ENCODE measurements around the gene DIAPH1.

Gene DIAPH1

GRCh38 chr5:141494761-141495452 lies 123.9 kb downstream of the DIAPH1 start:
- no peak for DNase-seq

GRCh38 chr5:141493500-141494422 lies 125.0 kb downstream of the DIAPH1 start:
- DNase-seq: no peak

GRCh38 chr5:141492168-141492885 lies 126.5 kb downstream of the DIAPH1 start:
- no peak for DNase-seq

- DNase-seq: no peak
Measured at GRCh38 chr5:141491323-141492167, 127.3 kb downstream of the DIAPH1 start.

DNA sequence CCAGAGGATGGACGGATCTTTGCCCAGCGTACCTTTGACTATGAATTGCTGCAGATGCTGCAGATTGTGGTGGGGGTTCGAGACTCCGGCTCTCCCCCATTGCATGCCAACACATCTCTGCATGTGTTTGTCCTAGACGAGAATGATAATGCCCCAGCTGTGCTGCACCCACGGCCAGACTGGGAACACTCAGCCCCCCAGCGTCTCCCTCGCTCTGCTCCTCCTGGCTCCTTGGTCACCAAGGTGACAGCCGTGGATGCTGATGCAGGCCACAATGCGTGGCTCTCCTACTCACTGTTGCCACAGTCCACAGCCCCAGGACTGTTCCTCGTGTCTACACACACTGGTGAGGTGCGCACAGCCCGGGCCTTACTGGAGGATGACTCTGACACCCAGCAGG lies 128.0 kb downstream of the DIAPH1 start:
- DNase-seq: no peak

DNA sequence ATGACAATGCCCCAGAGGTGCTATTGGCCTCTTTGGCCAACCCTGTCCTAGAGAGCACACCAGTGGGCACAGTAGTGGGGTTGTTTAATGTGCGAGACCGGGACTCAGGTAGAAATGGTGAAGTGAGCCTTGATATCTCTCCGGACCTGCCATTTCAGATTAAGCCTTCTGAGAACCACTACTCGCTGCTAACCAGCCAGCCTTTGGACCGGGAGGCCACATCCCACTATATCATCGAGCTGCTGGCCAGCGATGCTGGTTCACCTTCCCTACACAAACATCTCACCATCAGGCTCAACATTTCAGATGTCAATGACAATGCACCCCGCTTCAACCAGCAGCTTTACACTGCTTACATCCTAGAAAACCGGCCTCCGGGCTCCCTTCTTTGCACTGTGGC lies 128.5 kb downstream of the DIAPH1 start:
- no peak for DNase-seq

DNA sequence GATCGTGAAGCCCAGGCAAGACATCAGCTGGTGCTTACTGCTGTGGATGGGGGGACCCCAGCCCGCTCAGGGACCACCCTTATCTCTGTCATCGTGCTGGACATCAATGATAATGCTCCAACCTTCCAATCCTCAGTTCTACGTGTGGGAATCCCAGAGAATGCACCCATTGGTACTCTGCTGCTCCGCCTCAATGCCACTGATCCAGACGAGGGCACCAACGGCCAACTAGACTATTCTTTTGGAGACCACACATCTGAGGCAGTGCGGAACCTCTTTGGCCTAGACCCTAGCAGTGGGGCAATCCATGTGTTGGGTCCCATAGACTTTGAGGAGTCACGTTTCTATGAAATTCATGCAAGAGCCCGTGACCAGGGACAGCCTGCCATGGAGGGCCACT lies 129.0 kb downstream of the DIAPH1 start:
- DNase-seq: no peak

GRCh38 chr5:141488591-141489561 lies 129.9 kb downstream of the DIAPH1 start, which contains the start of gene PCDHGC5:
Gene PCDHGC5, plus strand, starts transcription at chr5:141489081. Its CDS starts 160 bp downstream, at chr5:141489241.
- no peak for DNase-seq

- no peak for DNase-seq
Measured at GRCh38 chr5:141487131-141487530, 131.7 kb downstream of the DIAPH1 start.

GRCh38 chr5:141486091-141486490 lies 132.7 kb downstream of the DIAPH1 start:
- DNase-seq: no peak

DNA sequence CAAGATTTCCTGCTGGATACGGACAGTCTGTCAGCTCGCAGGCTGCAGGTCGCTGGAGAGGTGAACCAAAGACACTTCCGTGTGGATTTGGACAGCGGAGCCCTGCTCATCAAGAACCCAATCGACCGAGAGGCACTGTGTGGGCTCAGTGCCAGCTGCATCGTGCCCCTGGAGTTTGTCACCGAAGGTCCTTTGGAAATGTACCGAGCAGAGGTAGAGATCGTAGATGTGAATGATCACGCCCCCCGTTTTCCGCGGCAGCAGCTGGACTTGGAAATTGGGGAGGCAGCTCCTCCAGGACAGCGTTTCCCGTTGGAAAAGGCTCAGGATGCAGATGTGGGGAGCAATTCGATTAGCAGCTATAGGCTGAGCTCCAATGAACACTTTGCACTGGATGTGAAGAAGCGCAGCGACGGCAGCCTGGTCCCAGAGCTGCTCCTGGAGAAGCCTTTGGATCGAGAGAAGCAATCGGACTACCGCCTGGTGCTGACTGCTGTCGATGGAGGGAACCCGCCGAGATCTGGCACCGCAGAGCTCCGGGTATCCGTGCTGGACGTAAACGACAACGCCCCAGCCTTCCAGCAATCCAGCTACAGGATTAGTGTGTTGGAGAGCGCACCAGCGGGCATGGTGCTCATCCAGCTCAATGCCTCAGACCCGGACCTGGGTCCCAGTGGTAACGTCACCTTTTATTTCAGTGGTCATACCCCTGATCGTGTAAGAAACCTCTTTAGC lies 133.3 kb downstream of the DIAPH1 start:
- no peak for DNase-seq

- DNase-seq: no peak
Measured at GRCh38 chr5:141484641-141485311, 134.0 kb downstream of the DIAPH1 start, which contains the start of gene PCDHGC4. Gene PCDHGC4, plus strand, starts transcription at chr5:141485030. Its CDS starts 144 bp downstream, at chr5:141485174.

DNA sequence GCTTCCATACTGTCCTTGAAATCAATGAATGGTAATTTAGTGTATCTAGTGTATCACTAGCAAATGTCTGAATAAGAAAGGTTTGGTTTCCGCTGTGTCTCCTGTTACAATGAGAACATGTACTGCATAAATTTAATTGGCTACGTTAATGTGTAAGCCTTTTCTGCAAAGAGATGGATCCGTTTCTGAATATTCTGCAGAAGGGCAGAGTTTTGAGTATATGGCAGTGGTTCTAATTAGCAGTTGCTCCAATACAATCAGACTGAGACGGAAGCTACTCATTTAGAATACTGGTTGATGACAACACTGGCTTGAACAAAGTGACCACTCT lies 134.5 kb downstream of the DIAPH1 start:
- no peak for DNase-seq

- DNase-seq: no peak
Measured at GRCh38 chr5:141483902-141484301, 134.9 kb downstream of the DIAPH1 start.

GRCh38 chr5:141479776-141480175 lies 139.0 kb downstream of the DIAPH1 start:
- no peak for DNase-seq

DNA sequence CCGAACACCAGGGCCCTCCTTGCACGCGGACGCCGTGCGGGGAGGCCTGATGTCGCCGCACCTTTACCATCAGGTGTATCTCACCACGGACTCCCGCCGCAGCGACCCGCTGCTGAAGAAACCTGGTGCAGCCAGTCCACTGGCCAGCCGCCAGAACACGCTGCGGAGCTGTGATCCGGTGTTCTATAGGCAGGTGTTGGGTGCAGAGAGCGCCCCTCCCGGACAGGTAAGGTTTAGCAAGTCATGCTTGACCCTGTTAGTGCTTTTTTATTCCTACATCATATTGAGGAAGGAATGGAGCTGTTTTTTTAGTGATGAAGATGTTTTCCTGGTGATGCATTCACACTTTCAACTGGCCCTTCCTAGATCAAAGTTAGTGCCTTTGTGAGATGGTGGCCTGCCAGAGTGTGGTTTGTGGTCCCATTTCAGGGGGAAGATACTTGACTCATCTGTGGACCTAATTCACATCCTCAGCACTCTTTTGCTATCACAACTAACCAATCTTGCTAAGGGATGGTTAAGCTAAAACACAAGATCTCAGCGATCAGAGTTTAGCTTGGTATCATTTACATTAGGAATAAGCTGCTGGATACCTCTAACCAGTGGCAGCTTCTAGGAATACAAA lies 140.4 kb downstream of the DIAPH1 start:
- no peak for DNase-seq

GRCh38 chr5:141477815-141478214 lies 141.0 kb downstream of the DIAPH1 start:
- DNase-seq: no peak

- DNase-seq: no peak
Measured at GRCh38 chr5:141477044-141477575, 141.7 kb downstream of the DIAPH1 start.

All from KG1 (cell line).